DMS53 (cell line): Measurements from ENCODE around the gene POLE.

Experiments used
- DNase-seq: peaks from one replicate; lab custom pipeline; 2025; lab: John Stamatoyannopoulos, UW

The POLE gene

DNA sequence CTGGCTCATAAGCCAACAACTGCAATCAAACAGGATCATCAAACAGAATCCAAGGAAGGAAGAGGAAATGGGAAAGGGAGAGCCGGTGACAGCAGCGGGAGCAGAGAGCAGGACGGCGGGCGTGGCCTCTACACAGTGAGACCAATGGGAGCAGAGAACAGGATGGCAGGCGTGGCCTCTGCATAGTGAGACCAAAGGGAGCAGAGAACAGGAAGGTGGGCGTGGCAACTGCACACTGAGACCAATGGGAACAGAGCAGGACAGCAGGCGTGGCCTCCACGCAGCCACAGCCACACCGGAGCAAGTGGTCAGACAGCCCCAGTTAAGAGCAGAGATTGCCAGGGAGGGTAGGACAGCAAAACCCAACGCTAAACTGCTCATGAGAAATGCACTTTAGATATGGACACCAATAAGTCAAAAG lies 93.2 kb downstream of the POLE start:
- peak; percentile 99 for DNase-seq

DNA sequence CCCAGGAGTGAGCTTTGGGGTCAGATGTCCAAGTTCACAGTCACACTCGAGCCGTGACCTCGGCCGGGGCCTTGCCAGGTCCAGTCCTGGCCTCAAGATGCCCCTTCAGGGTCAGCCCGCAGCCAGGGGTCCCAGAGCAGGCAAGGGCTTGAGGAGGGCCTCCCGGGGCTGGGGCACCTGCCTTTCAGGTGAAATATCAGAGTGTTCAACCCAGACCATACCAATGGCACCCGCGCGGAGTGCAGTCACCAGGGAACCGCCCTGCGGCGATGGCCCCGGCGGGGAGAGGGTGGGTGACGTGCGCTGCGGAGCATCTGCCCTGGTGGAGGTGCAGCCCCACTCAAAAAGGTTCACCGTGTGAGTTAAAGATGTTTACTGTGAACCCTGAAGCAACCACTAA lies 93.6 kb downstream of the POLE start:
- DNase-seq = peak; percentile 75

DNA sequence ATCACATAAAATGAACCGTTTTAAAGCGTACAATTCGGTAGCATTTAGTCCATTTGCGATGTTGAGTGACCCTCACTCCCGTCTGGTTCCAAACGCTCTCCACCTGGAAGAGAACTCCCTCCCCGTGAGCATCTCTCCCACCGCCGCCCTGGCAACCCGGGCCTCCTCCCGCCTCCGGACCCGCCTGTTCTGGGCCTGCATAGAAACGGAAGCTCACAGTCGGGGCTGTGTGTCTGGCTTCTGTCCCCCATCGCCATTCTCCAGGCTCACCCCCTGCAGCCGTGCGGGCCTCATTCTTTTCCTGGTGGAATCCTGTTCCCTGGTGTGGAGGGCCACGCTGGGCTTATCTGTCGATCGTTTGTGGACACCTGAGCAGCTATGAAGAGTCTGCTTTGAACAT lies 94.1 kb downstream of the POLE start:
- no peak for DNase-seq

DNA sequence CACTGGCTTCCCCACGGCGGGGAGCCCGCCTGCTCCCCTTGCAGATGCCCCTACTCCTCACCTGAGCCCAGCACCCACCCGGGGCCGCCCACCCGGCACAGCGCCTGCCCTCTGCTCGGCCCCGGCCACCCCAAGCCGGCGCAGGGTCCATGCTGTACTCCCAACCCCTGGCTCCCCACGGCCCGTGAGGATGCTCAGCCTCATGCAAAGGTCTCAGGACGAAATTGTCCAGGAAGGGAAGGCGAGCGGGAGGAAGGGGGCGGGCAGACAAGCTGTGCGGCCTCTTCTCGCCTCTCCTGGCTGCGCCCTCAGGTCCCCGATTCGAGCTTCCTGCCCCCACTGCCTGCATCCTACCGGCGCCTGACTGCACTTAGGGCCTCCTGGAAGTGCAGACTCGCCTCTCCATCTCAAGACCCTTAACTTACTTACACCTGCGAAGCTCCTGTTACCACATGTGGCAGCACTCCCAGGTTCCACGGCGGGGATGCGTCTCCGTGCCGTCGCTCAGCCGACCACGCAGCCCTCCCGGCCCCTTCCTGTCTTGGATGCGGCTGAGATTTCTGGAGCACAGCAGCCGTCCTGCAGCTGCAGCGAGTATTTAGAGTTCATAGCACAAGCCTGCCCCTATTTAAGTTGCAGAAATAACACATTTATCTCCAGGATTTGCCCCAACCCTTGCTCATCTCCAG lies 94.7 kb downstream of the POLE start:
- no peak for DNase-seq

DNA sequence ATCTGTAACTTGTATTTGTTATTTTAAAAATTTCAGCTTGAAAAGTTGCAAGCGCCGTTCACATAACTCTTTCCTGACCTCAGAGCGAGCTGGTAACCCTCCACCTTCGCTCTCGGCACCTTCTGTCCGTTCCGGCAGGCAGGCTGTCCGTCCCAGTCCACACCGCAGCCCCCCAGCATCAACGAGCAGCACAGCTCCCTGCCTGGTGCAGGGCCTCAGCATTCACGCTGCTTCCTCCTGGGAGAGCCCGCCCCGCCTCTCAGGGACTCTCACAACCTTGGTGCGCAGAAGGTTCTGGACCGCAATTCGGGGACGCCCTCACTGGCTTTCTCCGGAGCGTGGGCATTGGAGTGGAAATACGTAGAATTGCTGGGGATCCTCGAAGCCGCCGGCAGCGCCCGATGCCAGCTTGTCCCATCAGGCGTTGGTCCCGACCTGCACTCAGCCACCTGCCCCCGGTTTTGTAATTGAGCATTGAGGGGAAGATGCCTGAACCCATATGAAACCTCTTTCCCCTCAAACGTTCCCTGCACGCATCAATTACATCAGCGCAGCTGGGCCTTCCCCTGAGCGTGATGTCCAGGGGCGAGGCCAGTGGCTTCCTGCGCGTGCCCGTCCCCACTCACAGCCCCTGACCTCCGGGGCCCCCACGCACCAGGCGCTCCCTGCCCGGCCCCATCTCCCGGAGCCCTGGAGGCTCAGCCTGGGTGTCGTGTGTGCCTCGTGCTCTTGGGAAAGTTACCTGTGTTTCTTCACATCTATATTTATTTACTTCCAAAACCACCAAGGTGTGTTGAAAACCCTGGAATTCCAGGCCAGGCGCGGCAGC lies 95.8 kb downstream of the POLE start:
- no peak for DNase-seq

DNA sequence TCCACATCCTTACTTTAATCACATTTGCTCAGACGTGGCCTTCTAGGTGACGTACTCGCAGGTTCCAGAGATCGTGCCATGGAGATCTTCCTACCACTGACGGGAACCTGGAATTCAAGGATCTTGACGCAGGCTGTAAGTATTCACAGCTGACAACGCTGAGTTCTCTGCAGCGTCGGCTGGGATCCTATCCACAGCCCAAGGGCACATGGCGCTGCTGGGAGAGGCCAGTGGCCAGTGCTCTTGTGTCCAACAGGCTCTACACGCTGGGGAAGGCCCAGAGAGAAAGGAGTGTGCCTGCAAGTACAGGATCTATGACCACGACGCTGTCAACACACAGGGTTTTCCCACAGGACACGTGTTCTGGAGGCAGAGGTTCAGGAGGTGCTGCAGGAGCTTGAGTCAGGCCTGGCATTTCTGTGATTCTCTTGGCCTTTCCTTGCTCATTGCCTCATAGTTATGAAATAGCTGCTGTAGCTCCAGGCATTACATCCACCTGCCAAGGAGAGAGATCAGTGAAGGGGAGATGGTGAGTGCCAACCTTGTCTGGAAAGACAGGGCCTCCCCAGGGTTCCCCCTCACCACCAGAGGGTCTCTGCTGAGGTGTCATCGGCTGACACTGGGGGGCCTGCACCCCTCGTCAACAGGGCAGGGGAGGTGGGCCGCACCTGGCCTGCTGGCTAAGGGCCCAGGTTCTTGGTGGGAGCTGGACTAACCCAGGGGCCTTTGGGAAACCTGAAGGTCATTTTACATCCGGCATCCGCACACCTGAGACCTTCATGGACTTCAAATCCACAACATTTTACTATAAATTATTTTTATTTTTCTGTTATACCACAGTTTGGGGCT lies 98.1 kb downstream of the POLE start:
- no peak for DNase-seq

DNA sequence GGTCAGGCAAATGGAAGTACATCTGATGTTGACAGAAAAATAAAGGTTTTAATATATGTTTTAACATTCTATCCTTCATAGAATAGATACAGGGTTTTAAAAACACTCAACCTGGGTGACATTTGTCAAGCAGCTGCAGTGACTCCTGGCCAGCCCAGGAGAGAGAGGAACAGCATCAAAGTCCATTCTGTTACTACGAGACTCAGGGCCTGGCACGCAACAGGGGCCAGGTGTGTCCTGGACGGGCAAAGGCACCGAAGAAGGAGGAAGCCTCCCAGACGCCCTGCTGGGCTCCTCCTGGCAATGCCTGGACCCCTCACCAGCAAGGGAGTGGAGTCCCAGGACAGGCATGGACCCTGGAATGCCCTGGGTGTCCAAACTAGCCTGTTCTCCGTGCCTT lies 98.8 kb downstream of the POLE start:
- DNase-seq = no peak

DNA sequence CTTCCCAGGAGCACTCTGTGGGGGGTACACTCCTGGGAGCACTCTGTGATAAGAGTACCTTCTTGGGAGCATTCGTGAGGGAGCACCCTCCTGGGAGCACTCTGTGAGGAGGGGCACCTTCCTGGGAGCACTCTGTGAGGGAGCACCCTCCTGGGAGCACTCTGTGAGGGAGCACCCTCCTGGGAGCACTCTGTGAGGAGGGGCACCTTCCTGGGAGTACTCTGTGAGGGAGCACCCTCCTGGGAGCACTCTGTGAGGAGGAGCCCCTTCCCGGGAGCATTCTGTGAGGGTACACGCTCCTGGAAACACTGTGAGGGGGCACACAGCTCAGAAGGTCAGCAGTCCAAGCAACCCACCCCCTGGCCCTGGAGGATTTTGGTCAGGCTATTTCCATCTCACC lies 99.4 kb downstream of the POLE start:
- DNase-seq = no peak

DNA sequence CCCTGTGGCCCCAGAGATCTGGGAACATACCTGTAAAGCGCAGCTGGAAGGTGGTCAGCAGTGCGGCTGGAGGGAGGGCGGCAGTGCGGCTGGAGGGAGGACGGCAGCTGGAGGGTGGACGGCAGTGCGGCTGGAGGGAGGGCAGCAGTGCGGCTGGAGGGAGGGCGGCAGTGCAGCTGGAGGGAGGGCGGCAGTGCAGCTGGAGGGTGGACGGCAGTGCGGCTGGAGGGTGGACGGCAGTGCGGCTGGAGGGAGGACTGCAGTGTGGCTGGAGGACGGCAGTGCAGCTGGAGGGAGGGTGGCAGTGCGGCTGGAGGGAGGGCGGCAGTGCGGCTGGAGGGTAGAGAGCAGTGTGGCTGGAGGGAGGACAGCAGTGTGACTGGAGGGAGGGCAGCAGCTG lies 100.2 kb downstream of the POLE start:
- DNase-seq = no peak

DNA sequence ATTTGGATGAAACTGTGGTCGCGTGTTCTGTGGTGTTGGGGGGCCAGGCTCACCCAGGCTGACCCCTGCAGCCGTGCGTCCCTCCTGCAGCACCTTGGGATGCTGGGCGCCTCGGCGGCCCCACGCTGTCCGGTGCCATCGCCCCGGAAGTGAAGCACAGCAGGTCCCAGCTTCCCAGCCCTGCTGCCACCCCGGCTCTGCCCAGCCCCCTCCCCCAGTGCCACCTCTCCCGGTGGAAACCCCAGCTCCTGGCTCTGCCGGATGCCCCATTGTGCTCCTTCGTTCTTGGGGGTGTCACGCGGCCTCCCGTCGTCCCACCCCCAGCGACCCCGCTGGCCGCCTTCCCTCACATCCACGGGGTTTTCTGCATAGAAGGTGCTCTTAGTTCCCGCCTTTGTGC lies 102.0 kb downstream of the POLE start:
- no peak for DNase-seq

DNA sequence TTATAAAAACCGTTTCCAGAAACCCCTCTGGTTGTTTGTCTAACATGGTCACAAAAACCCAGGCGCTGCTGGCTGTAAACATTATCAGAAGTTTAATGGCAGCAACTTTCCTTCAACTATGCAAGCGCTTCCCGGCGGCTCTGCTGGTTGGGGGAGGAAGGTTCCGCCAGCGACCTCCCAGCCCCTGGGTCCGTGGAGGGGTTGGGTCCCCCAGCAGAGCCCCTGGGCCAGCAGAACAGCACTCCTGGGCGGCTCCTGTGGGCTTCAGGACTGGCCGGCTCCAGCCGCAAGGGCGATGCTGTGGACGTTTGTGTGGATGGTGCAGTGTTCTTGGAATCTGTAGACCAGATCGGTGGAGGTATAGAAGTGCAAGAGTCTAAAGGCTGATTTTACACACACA lies 102.7 kb downstream of the POLE start:
- no peak for DNase-seq

DNA sequence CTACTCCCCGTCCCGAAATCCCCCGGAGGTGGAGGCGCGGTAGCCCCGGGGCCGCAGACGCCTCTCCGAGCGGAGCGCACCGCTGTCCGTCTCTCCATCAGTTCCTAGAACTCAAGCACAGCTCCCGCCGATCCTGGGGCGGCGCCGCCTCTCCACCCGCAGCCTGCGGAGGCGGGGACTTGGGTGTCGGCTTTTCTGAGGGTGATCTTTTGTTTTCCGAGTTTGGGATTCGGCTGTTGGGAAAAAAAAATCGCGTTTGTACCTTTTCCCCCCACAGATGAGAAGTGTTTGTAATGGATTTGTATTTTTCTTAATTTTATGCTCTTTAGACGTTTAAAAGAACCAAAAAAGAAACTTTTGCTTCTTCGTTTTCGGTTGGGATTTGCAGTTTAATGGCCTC lies 103.4 kb downstream of the POLE start:
- DNase-seq = no peak

DNA sequence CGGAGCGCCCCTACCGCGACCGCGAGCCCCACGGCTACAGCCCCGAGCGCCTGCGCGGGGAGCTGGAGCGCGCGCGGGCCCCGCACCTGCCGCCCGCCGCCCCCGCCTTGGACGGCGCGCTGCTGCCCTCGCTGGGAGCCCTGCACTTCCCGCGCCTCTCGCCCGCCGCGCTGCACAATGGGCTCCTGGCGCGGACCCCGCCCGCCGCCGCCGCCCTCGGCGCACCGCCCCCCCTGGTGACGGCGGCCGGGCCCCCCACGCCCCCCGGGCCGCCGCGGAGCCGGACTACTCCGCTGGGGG lies 103.8 kb downstream of the POLE start:
- DNase-seq = no peak

DNA sequence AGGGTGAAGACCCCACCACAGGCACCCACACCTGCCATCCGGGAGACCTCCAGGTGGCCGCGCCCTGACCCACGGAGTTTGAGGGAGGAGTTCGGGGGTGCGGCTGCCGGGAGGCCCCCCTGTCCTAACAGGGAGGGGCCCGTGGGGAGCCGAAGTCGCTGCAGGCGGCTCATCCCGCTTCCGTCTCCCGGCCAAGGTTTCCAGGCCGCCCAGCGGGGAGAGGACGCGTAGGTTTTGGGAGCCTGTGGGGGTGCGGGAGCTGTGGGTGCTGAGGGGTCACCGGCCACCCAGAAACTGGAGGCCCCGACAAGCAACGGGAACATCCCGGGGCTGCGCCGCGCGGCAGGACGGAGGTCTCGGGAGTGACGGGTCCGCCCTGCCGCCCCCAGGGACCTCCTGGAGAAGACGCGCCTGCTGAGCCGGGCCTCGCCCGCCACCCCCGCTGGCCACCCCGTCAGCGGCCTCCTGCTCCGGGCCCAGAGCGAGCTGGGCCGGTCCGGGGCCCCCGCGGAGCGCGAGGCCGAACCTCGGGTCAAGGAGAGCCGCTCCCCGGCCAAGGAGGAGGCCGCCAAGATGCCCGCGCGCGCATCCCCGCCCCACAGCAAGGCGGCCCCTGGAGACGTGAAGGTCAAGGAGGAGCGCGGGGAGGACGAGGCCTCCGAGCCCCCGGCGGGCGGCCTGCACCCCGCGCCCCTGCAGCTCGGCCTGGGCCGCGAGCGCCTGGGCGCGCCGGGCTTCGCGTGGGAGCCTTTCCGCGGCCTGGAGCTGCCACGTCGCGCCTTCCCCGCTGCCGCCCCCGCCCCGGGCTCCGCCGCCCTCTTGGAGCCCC lies 104.3 kb downstream of the POLE start:
- no peak for DNase-seq

DNA sequence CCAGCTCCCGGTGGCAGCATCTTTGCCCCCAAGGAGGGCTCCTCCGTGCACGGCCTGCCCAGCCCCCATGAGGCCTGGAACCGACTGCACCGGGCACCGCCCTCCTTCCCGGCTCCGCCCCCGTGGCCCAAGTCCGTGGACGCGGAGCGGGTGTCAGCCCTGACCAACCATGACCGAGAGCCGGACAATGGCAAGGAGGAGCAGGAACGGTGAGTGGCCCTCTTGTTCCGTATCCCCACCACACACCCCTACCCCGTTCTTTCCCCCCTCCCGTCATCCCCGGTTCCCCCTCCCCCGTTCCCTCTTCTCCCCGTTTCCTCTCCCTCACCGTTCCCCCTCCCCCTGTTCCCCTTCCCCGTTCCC lies 105.1 kb downstream of the POLE start:
- no peak for DNase-seq

DNA sequence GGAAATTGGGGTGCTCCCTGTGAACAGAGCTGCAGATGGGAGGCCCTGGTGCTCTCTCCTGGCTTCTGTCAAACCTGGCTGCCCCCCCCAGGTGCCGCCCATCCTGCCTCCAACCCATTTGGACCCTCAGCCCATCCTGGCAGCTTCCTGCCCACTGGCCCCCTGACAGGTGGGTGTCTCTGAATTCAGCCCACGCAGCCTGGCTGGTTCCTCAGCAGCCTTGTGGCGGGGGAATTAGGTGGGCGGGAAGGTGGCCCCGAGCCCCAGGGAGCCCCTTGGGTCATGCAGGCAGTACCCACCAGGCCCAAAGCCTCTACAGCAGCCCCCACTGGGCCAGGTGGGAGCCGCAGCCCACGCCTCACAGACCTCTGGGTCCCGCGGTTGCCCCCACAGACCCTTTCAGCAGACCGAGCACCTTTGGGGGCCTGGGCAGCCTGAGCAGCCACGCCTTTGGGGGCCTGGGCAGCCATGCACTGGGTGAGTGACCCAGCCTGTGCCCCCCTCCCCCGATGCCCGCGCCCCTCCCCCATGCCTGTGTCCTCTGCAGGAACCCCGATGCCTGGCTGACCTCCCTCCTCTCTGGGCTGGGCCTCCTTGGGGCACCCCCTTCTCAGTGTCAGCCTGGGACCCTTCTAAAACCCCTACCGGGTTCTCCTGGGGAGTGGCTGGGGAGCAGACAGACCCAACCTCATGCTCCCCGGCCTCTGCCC lies 105.6 kb downstream of the POLE start:
- DNase-seq = no peak

DNA sequence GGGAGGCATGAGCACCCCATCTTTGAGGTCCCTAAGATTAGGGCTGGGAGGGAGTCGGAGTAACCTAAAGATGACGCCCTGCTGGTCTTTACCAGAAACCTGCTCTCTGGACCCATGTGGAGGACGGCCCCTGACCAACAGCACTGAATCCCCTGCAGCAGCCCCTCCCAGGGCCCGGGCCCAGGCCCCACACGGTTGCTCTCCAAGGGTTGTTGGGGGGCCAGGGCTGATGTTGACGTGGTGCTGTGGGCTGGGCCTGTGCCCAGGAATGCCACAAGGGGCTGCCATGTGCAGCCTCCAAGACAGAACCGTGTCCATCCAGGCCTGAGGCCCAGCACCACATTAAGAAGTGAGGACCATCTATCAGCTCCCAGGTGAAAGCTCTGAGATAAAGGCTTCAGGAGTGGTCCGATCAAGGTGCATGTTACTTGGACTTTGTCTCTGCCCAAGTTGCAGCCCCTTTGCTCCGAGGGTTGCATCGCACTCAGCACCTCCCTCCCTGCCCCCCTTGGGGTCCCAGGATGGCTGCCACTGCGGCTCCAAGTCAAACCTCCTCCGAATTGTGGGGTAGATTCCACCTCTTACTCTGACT lies 106.3 kb downstream of the POLE start:
- no peak for DNase-seq

DNA sequence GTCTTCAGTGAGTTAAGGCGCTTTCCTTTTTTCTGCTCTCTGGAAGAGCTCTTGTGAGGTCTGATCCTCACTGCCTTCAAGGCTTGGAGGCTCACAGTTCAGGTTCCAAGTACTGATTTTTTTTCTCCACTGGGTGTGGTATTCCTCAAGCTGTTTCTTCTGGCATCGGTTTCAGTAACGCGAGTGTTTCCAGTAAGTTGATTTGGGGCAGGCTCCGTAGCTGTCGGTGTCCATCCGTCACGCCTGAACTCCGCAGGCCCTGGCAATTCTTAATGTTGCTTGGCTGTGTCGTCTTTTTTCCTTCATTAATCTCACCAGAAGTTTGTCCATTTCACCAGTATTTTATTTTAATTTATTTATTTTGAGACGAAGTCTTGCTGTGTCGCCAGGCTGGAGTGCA lies 107.4 kb downstream of the POLE start:
- no peak for DNase-seq

DNA sequence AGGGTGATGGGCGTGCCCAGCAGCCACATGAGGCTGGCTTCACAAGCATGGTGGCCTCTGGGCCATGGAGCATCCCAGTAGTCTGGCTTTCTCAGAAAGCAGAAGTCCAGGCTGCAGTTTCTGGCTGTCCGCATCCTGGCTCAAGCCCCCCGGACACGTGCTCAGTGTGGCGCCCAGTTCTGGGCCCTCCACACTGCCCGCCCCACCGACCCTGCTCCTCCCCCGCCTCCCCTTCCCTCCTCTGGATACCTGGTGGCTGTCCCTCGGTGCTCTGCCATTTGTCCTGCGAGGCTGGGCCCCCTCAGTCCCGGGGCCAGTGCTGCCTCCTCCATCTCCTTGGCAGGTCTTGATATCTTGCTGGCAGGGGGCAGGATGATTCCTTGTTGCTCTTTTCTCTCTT lies 108.3 kb downstream of the POLE start:
- no peak for DNase-seq

DNA sequence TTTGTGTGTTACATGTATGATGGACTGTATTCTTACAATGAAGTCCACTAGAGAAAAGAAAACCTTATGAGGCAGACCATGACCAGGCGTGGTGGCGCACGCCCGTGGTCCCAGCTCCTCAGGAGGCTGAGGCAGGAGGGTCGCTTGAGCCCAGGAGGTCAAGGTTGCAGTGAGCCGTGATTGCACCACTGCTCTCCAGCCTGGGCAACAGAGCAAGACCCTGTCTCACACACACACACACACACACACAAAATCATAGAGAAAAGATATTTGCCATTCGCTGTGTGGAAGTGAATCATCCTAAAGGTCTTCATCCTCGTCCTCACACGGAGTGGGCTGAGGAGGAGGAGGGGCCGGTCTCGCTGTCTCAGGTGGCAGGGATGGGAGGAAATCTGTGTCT lies 109.0 kb downstream of the POLE start:
- no peak for DNase-seq
